Left hindlimb (tissue), 1 donor: ENCODE measurements around the gene WFDC1.
"Not testable (repeated sequence)": the region's sequence is repeated elsewhere in the genome, so short reads cannot be mapped to it uniquely, and the experiment has no call there.

ENCODE experiments used
- DNase-seq: peaks from one replicate; pipeline ENCODE4 v3.0.0-alpha.2; 2018

Gene WFDC1

GRCh38 chr16:84330685-84331050 lies 36.0 kb downstream of the WFDC1 start:
- DNase-seq, result no peak

DNA sequence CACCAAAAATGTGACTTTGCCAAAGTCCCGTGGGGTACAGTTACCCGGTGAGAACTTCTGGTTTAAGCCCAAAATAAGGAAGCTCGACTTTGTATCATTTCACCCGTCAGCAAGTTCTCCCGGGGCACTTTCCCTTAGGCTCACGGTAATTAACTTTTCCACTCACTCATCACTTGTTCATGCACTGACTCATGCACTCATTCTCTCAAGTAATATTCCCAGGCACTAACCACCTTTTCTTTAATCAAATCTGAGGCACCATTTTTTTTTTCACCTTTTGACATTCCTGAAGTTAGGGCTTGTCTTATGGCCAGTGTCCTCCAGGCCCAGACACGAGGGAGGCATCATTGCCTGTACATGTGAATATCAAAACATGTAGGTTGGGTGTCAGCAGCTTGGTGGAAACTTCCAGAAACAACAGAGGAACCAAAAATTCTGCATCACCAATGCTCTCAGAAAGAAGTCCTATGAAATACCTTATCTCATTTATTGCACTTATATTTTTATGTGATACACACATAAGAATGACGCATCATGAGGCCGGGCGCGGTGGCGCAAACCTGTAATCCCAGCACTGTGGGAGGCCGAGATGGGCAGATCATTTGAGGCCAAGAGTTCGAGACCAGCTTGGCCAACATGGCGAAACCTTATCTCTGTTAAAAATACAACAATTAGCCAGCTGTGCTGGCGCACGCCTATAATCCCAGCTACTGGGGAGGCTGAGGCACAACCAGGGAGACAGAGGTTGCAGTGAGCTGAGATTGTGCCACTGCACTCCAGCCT lies 37.5 kb downstream of the WFDC1 start:
- DNase-seq, result no peak

DNA sequence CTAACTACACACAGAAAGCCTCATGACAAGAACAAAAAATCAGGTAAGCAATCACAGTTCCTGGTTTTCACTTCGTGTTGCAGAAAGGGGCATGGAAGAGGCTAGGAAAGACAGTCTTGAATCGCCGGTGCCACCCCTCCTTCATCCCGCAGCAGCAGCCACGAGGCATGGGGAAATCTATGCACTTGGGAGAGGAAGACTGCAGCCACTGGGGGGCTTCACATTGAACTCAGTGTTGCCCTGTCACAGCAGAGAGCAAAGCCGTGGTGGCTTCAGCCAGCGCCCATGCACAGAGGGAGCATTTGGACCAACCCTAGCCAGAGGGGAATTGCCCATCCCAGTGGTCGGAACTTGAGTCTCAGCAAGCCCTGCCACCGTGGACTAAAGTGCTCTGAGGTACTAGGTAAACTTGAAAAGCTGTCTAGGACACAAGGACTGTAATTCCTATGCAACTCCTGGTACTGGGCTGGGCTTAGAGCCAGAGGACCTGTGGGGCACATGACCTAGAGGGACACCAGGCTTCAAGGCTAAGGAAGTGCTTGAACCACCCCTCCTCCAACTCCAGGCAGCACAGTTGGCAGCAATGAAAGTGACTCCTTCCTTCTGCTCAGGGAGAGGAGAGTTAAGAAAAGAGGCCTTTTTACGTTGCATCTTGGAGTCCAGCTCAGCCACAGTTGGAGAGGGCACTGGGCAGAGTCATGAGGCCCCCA lies 38.5 kb downstream of the WFDC1 start:
- DNase-seq, result no peak

DNA sequence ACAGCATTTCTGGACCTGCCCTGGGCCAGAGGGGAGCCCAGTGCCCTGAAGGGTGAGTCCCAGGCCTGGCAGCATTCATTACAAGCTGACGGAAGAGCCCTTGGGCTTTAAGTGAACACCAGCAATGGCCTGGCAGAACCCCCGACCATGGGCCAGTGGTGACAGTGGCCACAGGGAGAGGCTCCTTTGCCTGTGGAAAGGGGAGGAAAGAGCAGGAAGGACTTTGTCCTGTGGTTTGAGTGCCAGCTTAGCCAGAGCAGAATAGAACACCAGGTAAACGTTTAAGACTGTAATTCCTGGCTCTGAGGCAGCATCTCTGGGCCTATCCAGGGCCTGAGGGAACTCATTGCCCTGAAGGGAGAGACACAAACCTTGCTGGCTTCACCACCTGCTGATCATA lies 39.4 kb downstream of the WFDC1 start:
- no peak for DNase-seq

DNA sequence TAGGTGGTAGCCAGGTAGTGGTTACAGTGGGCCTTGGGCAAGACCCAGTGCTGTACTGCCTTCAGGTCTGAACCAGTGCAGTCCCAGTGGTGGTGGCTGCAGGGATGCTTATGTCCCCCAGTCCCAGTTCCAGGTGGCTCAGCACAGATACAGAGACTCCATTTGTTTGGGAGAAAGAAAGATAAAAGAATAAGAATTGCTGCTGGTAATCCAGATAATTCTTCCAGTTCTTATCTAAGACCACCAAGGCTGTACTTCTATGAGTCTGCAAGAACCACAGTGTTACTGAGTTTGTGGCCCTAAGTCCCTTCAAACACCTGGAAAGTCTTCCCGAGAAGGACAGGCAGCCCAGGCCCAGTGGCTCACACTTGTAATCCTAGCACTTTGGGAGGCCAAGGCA lies 39.8 kb downstream of the WFDC1 start:
- no peak for DNase-seq

DNA sequence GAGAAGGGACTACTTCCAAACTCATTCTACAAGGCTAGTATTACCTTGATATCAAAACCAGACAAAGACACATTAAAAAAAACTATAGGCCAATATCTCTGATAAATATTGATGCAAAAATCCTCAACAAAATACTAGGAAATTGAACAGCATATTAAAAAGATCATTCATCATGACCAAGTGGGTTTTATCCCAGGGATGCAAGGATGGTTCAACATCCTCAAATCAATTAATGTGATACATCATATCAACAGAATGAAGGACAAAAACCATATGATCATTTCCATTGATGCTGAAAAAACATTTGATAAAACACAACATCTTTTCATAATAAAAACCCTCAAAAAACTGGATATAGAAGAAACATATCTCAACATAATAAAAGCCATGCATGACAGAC lies 42.6 kb downstream of the WFDC1 start:
- DNase-seq, result not testable (repeated sequence)

DNA sequence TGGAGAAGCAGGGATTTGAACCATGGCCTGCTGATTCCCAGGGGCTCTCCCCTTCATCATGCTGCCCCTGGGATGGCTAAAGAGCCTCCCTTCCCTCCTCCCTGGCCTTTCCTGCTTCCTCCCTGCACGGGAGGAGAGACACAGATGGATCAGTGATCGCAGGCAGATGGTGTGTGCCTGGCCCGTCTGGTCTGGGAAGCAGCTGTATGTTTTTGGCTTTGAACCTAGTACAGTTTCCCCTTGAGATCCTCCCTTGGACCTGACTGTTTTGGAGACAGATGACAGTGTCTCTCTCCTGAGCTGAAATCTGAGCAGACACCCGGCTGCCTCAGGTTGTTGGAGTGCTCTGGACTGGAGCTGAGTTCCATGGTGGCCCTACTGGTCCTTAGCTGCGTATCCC lies 44.6 kb downstream of the WFDC1 start:
- peak; percentile 53 for DNase-seq

DNA sequence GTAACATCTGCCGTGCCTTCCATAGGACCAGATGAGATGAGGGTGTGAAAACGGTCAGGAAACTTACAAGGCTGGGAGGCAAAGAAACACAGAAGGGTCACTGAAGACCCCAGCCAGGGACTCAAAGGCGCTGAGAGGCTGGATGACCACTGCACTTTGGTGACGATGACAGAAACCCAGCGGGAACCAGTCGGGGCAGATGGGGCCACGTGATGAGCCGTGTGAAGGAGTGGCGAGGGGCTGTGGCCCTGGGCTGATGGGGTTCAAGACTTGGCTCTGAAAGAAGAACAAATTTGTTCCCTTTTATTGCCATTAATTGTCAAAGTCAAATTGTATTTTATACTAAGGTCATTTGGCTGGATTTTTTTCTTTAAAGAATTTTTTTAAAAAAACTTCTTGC lies 45.1 kb downstream of the WFDC1 start:
- DNase-seq, result no peak

DNA sequence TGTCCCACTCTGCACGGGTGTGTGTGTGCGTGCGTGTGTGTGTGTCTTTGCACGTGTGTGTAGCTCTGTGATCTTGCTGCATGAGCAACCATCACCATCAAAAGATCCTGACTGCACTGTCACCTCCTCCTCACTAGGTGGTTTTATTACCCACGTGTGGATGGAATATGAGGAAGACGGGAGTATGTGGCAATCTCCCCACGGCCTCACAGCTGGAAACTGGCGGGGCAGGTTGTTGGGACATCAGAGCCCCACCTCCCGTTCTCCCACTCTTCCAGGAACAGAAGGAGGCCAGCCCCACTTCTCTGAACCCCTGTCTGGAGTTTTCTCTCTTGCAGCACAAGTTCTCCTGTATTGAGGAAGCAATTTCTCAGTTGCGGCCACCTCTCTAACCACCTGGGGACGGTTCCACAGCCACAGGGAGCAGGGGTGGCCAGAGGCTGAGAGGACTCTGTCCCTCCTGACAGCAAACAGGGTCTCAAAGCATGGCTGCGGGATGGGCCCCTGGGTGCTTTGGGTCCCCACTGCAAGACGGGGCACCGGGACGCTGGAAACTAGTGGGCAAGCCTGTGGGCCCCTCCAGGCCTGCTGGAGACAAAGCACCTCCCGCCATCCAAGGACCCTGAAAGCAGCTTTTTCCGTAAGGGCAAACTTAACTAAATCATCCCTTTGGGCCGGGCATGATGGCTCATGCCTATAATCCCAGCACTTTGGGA lies 45.8 kb downstream of the WFDC1 start:
- no peak for DNase-seq

DNA sequence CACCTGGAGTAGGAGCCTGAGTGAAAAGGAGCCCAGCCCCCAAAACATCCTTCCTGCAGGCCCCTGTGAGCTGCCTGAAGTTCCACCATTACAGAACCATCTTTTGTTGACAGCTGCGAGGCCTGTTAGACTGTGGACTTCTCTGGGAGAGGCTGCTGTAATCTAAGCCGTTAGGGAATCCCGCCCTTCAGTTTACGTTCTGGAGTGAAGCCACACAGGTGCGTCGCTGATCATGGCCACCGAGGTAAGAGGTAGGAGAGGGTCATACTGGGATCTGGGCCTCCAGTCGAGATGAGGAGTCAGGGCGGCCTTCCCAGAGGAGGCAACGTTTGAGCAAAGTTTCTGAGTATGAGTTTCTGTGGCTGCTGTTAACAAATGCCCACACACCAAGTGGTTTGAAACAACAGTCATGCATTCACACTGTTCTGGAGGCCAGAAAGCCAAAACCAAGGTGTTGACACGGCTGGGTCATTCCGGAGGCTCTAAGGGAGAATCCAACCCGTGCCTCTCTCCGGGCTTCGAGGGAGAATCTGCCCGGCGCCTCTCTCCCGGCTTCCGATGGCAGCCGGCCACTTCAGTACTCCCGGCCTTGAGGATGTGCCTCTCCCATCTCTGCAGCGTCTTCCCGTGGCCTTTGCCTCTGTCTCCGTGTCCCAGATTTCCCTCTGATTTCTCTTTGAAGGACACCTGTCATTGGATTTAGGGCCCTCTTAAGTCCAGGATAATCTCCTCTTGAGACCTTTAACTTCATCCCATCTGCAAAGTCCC lies 47.0 kb downstream of the WFDC1 start:
- no peak for DNase-seq

GRCh38 chr16:84343800-84344199 lies 49.1 kb downstream of the WFDC1 start:
- not testable (repeated sequence) for DNase-seq

GRCh38 chr16:84344781-84345180 lies 50.1 kb downstream of the WFDC1 start:
- DNase-seq, result no peak

- no peak for DNase-seq
Measured at GRCh38 chr16:84347161-84347560, 52.5 kb downstream of the WFDC1 start.

DNA sequence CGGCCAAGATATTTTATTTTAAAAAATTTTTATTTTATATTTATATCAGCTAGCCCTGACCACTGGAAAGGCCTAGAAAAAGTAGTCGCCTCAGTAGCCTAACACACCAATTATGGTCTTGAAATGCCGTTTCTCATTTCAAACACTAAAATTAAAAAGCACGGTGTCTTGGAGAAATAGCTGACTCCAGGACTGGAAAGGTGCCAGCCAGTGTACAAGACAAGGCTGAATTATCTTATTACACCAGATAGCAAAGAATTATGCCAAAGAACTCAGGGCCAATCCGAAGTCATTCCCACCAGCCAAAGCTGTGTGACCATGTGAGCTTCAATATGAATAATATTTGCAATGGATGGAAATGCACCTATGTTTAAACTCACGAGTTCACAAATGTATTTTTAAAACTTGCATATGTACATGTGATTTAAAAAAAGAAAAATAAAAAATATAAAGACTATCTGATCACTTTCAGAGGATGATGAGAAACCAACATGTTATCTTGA lies 53.8 kb downstream of the WFDC1 start:
- DNase-seq, result no peak

DNA sequence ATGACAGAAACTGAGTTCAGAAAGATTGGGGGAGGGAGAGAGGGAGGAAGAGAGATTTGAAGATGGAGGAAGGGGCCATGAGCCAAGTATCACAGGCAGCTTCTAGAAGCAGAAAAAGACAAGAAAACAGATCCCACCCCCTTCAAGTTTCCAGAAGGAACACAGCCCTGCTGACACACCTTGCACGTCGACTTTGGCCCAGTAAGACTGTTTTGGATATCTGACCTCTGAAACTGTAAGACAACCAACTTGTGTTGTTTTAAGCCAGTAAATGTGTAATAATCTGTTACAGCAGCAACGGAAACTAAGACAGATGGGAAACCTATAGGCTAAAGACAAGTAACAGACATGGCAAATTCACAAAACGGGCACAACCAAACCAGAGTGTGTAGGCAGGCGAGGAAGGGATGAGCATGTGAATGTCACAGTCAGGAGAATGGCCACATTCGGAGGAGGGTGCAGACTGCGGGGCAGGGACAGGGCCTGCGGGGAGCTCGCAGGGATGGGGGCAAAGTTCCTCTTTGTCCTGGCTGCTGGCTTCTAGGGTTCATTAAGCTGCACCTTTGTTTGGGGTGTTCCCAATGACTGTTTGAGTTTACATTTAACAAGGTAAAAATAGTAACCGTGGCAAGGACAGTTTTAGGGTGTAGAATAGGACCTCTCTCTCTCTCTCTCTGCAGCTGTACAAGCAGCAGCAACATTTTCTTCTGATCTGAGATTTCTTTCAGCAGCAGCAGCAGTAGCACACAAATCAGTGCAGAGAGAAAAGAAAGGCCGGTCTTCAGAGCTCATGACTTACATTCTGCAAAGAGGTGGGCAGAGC lies 55.4 kb downstream of the WFDC1 start:
- DNase-seq, result no peak

GRCh38 chr16:84350685-84351400 lies 56.2 kb downstream of the WFDC1 start:
- no peak for DNase-seq

DNA sequence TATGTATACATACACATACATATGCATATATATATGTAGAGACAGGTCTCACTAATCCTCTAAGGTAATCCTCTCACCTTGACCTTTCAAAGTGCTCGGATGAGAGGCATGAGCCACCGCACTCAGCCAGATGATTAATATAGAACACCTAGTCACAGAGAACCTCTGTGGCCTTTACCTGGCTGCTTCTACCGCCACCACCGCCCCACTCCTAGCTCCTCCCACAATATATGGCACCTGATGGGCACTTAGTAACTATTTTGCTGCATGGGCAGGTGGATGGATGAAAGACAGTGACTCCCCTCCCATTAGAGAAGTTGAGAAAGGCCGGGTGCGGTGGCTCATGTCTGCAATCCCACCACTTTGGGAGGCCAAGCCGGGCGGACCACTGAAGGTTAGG lies 57.0 kb downstream of the WFDC1 start:
- no peak for DNase-seq

DNA sequence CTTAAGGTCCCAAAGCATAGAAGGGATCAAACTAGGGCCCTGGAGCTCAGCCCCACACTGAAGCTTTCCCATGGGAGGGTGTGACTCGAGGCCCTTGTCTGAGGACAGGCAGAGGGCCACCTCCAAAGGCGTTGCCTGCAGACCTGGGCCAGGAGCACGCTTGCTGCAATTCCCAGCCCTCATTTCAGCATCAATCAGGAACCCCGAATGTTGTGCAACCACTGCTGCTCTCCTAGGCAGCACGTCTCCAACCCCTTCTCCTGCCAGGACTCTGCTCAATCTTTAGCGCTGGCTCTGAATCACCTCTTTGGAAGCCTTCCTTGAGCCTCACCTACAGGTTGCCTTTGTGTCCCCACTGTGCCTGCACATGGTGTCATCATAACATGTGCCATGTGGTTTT lies 59.6 kb downstream of the WFDC1 start:
- no peak for DNase-seq

DNA sequence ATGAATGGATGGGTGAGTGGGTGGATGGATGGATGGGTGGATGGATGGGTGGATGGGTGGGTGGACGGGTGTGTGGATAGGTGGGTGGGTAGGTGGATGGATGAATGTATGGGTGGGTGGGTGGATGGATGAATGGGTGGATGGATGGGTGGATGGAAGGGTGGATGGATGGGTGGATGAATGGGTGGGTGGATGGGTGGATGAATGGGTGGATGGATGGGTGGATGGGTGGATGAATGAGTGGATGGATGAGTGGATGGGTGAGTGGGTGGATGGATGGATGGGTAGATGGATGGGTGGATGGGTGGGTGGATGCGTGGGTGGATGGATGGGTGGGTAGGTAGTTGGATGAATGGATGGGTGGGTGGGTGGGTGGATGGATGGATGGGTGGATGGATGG lies 60.5 kb downstream of the WFDC1 start:
- DNase-seq, result no peak

GRCh38 chr16:84356176-84356575 lies 61.5 kb downstream of the WFDC1 start:
- no peak for DNase-seq

- DNase-seq, result no peak
Measured at GRCh38 chr16:84356591-84357116, 62.0 kb downstream of the WFDC1 start.
